Suprapubic skin (tissue), 4 donors: ENCODE results near the gene MTMR3. TPM values are rescaled to one million over a fixed set of nuclear protein-coding genes. Genes with fewer than 3 reads are reported as not detected.

Experiments used
- DNase-seq, 2 donors: peaks; one replicate each; pipeline ENCODE4 v3.0.0-alpha.2; 2019; ENCODE audit warnings: low spot score in 2 of 2
- H3K27ac ChIP-seq: fragments of 200-600 bp; sonication (generic); one replicate; pipeline ENCODE4 v1.5.1; 2019
- H3K27me3 ChIP-seq: fragments of 200-600 bp; sonication (generic); one replicate; pipeline ENCODE4 v1.5.1; 2019
- H3K36me3 ChIP-seq: fragments of 200-600 bp; sonication (generic); one replicate; pipeline ENCODE4 v1.5.1; 2019
- H3K4me1 ChIP-seq: fragments of 200-600 bp; sonication (generic); one replicate; pipeline ENCODE4 v1.5.1; 2019
- H3K4me3 ChIP-seq: fragments of 200-600 bp; sonication (generic); one replicate; pipeline ENCODE4 v1.5.1; 2019; ENCODE audit warnings: mild to moderate bottlenecking
- H3K9me3 ChIP-seq: fragments of 200-600 bp; sonication (generic); one replicate; pipeline ENCODE4 v1.5.1; 2019
- EP300 ChIP-seq: sonication (generic); formaldehyde crosslinking; IDR thresholded peaks from one replicate; pipeline ENCODE4 v1.6.1; 2017; ENCODE audit warnings: antibody characterized with exemption
- POLR2A ChIP-seq, 2 donors: fragments of 450-650 bp; IDR thresholded peaks; one replicate each; pipeline ENCODE4 v1.6.1; 2017; ENCODE audit warnings: antibody characterized with exemption in 2 of 2, mild to moderate bottlenecking in 2 of 2, moderate library complexity in 2 of 2
- POLR2AphosphoS5 ChIP-seq, 3 donors: sonication (generic); formaldehyde crosslinking; IDR thresholded peaks; one replicate each; pipeline ENCODE4 v1.6.1; 2017; ENCODE audit warnings: antibody characterized with exemption in 3 of 3
- WGBS: methylation state at CpG from one replicate; pipeline ENCODE4 v1.1.5; 2018; 5-methylcytosine and 5-hydroxymethylcytosine counted together
- total RNA-seq, 4 donors: library from RNA; depleted of rRNA; stranded (reverse); fragments of >200 nt; gene quantifications; one replicate each; pipeline ENCODE4 v1.1.0, GENCODE V29; 2016
- TF ChIP-seq, protein P1 (sequence below), 2 donors: fragments of 200-600 bp in 1 of 2; fragments of 450-650 bp in 1 of 2; sonication (generic) in 1 of 2; IDR thresholded peaks; one replicate each; pipeline ENCODE4 v1.5.1; 2016 to 2019; ENCODE audit warnings: antibody characterized with exemption in 2 of 2, mild to moderate bottlenecking in 1 of 2, moderate library complexity in 1 of 2

MTMR3 gene
- total RNA-seq, 4 donors from 2014 or later, result 57.8 to 136 (median 66.0) TPM

DNA sequence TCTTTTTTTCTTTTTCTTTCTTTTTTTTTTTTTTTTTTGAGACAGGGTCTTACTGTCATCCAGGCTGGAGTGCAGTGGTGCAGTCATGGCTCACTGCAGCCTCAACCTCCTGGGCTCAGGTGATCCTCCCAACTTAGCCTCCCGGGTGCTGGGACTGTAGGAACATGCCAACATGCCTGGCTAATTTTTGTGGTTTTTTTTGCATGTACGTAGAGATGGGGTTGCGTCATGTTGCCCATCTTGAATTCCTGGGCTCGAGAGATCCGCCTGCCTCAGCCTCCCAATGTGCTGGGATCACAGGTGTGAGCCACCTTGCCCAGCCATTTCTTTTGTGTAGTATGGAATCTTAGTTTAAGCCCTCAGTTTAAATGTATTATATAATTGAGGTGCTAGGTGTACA, 20.4 kb downstream of the MTMR3 start:
- no peak overlapping the region for H3K27ac ChIP-seq
- TF ChIP-seq POLR2AphosphoS5 (IDR thresholded peaks at IDR 0.05) (no peak), POLR2A (IDR thresholded peaks at IDR 0.05) (no peak), EP300 (no peak)
- TF ChIP-seq, protein P1, sequence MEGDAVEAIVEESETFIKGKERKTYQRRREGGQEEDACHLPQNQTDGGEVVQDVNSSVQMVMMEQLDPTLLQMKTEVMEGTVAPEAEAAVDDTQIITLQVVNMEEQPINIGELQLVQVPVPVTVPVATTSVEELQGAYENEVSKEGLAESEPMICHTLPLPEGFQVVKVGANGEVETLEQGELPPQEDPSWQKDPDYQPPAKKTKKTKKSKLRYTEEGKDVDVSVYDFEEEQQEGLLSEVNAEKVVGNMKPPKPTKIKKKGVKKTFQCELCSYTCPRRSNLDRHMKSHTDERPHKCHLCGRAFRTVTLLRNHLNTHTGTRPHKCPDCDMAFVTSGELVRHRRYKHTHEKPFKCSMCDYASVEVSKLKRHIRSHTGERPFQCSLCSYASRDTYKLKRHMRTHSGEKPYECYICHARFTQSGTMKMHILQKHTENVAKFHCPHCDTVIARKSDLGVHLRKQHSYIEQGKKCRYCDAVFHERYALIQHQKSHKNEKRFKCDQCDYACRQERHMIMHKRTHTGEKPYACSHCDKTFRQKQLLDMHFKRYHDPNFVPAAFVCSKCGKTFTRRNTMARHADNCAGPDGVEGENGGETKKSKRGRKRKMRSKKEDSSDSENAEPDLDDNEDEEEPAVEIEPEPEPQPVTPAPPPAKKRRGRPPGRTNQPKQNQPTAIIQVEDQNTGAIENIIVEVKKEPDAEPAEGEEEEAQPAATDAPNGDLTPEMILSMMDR (IDR thresholded peaks at IDR 0.05), result no peak
- peaks cover 23% of the 10 kb centered on the region for H3K4me1 ChIP-seq
- H3K9me3 ChIP-seq, result no peaks in the 10 kb centered on the region
- WGBS, result 97% methylated on average over 5 of the region's 5 CpGs
- no peak for DNase-seq
- H3K36me3 ChIP-seq, result no peaks in the 10 kb centered on the region
- no peak overlapping the region for H3K4me3 ChIP-seq
- no peaks in the 10 kb centered on the region for H3K27me3 ChIP-seq

DNA sequence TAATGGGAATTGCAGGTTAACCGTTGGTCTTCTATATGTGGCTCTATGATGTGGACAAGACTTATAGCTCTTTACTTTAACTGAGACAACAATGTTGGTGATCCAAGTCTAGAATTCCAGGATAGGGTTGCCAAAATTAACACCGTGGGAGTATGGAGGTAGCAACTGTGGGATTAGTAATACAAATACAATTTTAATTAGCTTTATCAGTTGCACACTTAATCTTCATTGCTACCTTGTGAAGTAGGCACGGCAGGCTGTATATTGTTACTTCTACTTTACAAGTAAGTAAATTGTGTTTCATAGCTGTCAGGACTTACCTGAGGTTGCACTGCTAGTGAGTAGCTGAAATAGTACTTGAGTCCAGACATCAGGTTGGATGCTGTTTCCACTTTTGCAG, 21.0 kb downstream of the MTMR3 start:
- WGBS, result 78% methylated on average over 3 of the region's 3 CpGs
- H3K4me1 ChIP-seq, result peaks cover 23% of the 10 kb centered on the region

DNA sequence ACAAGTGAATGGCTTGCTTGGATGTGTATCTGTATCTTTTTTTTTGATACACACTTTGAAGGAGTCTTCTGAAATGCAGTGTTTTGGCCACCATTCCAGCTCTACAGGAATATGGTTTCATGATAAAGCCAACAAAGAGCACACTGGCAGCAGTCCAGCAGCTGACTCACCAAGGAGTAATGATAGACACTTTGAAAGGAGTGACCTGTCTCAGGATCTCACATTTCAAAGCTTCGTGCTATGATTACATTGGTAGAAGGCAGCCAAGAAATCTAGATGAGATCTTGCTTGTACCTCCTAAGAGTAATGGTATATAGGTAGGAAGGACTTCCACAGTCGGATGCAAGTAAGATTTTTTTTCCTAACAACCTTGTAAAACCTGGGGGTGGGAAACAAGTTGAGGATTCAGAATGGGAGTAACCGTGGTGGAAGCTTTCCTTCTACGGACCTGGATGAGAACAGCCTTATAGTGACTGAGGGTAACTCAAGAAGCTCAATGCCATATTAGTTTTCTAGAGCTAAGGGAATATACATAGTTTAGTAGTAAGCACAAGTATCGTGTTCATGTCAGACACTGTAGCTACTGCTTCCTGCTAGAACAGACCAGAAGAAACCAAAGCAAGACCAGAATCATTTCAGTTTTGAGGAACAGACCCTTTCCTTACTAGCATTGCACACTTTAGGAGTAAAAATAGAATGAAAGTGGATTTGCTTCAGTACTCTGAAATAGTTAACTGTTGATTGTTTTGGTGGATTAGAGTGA, 25.0 kb downstream of the MTMR3 start:
- TF ChIP-seq POLR2A (IDR thresholded peaks at IDR 0.05) (no peak), EP300 (no peak)
- TF ChIP-seq, protein P1 (IDR thresholded peaks at IDR 0.05), result no peak
- peaks cover 30% of the 10 kb centered on the region for H3K4me1 ChIP-seq
- peak in 1 of 2 donors; percentile 73 for DNase-seq

More for the DNA sequence above, 21.0 kb downstream of the MTMR3 start:
- H3K4me3 ChIP-seq, result no peak overlapping the region
- H3K27ac ChIP-seq, result no peak overlapping the region
- DNase-seq, result no peak
- H3K27me3 ChIP-seq, result no peaks in the 10 kb centered on the region
- H3K9me3 ChIP-seq, result no peaks in the 10 kb centered on the region
- TF ChIP-seq EP300 (no peak), POLR2AphosphoS5 (IDR thresholded peaks at IDR 0.05) (no peak), POLR2A (IDR thresholded peaks at IDR 0.05) (no peak)
- TF ChIP-seq, protein P1 (IDR thresholded peaks at IDR 0.05), result no peak
- H3K36me3 ChIP-seq, result no peaks in the 10 kb centered on the region

DNA sequence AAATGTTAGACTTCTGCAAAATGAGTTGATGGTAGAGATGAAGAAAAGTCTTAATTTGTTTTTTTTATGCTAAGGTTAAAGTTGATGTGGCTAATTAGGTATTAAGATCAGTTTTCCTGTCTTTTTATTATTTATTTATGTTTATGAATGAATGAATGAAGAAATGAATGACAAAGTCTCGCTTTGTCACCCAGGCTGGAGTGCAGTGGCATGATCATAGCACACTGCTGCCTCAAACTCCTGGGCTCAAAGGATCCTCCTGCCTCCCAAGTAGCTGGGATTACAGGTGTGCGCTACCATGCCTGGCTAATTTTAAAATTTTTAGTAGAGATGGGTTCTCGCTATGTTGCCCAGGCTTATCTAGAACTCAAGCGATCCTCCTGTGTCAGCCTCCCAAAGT, 29.2 kb downstream of the MTMR3 start:
- Histone ChIP-seq H3K4me1 (peaks cover 49% of the 10 kb centered on the region), H3K27me3 (no peaks in the 10 kb centered on the region), H3K4me3 (no peak overlapping the region), H3K36me3 (no peaks in the 10 kb centered on the region), H3K9me3 (no peaks in the 10 kb centered on the region), H3K27ac (no peak overlapping the region)
- 94% methylated on average over 4 of the region's 4 CpGs for WGBS
- DNase-seq, result no peak
- TF ChIP-seq POLR2AphosphoS5 (IDR thresholded peaks at IDR 0.05), result no peak
- TF ChIP-seq, protein P1 (IDR thresholded peaks at IDR 0.05), result no peak
- TF ChIP-seq POLR2A (IDR thresholded peaks at IDR 0.05), result no peak
- TF ChIP-seq EP300, result no peak

More for the DNA sequence above, 25.0 kb downstream of the MTMR3 start:
- no peaks in the 10 kb centered on the region for H3K36me3 ChIP-seq
- H3K27me3 ChIP-seq, result no peaks in the 10 kb centered on the region
- no peak overlapping the region for H3K4me3 ChIP-seq
- H3K27ac ChIP-seq, result peak overlapping the region; percentile 11
- WGBS, result 41% methylated on average over 5 of the region's 5 CpGs
- H3K9me3 ChIP-seq, result no peaks in the 10 kb centered on the region

DNA sequence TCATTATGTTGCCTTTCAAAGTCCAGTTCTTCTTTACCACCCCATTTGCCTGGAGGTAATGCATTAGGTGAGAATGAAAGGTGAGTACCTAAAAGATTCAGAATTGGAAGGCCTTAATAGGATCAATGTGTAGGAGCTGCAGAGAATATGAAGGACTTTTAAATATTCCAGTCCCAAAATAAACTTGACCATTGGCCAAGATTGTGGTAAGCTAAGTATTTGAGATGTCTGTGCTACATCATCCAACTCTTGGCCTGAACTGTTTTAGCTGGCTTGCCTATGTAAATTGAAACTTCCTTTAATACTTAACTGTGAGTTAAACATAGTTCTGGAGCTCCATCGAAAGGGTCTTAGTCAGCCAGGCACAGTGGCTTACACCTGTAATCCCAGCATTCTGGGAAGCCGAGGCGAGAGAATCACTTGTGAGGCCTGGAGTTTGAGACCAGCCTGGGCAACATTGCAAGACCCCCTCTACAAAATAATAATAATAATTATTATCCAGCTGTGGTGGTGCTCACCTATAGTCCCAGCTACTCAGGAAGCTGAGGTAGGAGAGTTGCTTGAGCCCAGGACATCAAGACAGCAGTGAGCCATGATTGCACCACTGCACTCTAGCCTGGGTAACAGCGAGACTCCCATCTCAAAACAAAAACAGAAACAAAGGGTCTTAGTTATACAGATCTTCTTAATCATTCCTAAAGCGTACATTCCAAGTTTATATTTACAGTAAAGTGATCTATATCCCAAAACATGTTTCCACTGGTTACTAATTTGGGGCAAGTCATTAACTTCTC, 29.8 kb downstream of the MTMR3 start:
- Histone ChIP-seq H3K9me3 (no peaks in the 10 kb centered on the region), H3K4me1 (peaks cover 49% of the 10 kb centered on the region), H3K36me3 (no peaks in the 10 kb centered on the region), H3K27ac (no peak overlapping the region), H3K27me3 (no peaks in the 10 kb centered on the region), H3K4me3 (no peak overlapping the region)
- DNase-seq, result no peak
- 79% methylated on average over 5 of the region's 5 CpGs for WGBS
- TF ChIP-seq POLR2A (IDR thresholded peaks at IDR 0.05) (no peak), EP300 (no peak), POLR2AphosphoS5 (IDR thresholded peaks at IDR 0.05) (no peak)
- TF ChIP-seq, protein P1 (IDR thresholded peaks at IDR 0.05), result no peak
